ENCODE results near the gene DUSP2. TPM values are rescaled to one million over a fixed set of nuclear protein-coding genes. Genes with fewer than 3 reads are reported as not detected.

The DUSP2 gene
- total RNA-seq, 1 experiment from 2014 or later, result 13.4 TPM

DNA sequence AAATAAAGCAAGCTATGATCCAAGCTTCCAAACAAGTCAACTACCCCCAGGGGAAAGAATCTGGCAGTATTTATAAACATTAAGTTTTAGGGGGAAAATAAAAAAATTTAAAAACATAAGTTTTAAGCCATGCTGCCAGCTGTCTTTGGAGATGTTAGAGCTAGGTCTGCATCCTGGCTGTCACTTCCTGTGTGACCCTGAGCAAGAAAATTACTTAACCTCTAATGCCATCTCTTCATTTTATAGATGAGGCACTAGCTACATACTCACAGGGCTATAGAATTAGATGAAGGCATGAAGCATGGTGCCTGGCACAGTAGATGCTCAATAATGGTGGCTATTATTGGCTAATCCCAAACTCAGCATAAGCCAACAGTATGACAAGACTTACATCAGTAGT is 35.3 kb upstream of the DUSP2 start:
- no peaks in the 10 kb centered on the region for H3K9me3 Mint-ChIP-seq (ENCODE audit: unreplicated experiment)
- H3K4me1 Mint-ChIP-seq (ENCODE audit: low read depth, unreplicated experiment), result peaks cover 7% of the 10 kb centered on the region
- Histone ChIP-seq H3K27me3 (replicated peaks; ENCODE audit: control insufficient read depth, insufficient read depth, low read length) (no peaks in the 10 kb centered on the region), H3K9me3 (no peaks in the 10 kb centered on the region), H3K4me1 (no peaks in the 10 kb centered on the region), H3K4me3 (ENCODE audit: low read depth, low read length) (no peak overlapping the region), H3K36me3 (ENCODE audit: control insufficient read depth, insufficient read depth, low read length) (no peaks in the 10 kb centered on the region)
- no peak overlapping the region for H3K4me3 Mint-ChIP-seq (ENCODE audit: unreplicated experiment)
- BruUV-seq (replicated peaks), result no TSS peak
- H3K27me3 Mint-ChIP-seq (ENCODE audit: insufficient read depth, unreplicated experiment), result no peaks in the 10 kb centered on the region
- H3K27ac Mint-ChIP-seq (ENCODE audit: unreplicated experiment), result no peak overlapping the region
- TF ChIP-seq, protein P1, sequence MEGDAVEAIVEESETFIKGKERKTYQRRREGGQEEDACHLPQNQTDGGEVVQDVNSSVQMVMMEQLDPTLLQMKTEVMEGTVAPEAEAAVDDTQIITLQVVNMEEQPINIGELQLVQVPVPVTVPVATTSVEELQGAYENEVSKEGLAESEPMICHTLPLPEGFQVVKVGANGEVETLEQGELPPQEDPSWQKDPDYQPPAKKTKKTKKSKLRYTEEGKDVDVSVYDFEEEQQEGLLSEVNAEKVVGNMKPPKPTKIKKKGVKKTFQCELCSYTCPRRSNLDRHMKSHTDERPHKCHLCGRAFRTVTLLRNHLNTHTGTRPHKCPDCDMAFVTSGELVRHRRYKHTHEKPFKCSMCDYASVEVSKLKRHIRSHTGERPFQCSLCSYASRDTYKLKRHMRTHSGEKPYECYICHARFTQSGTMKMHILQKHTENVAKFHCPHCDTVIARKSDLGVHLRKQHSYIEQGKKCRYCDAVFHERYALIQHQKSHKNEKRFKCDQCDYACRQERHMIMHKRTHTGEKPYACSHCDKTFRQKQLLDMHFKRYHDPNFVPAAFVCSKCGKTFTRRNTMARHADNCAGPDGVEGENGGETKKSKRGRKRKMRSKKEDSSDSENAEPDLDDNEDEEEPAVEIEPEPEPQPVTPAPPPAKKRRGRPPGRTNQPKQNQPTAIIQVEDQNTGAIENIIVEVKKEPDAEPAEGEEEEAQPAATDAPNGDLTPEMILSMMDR (IDR thresholded peaks at IDR 0.05; ENCODE audit: insufficient read depth in 1 of 2, low read depth in 1 of 2, low read length in 1 of 2, severe bottlenecking in 1 of 2, unreplicated experiment in 1 of 2), result no peak
- CTCF ChIA-PET, result no interaction called here
- intact Hi-C loops (cut with micrococcal nuclease; ENCODE audit: unreplicated experiment), result no loop called here
- no peak for DNase-seq
- peaks cover 32% of the 10 kb centered on the region for H3K36me3 Mint-ChIP-seq (ENCODE audit: insufficient read depth, unreplicated experiment)
- POLR2A ChIA-PET, result no interaction called here

DNA sequence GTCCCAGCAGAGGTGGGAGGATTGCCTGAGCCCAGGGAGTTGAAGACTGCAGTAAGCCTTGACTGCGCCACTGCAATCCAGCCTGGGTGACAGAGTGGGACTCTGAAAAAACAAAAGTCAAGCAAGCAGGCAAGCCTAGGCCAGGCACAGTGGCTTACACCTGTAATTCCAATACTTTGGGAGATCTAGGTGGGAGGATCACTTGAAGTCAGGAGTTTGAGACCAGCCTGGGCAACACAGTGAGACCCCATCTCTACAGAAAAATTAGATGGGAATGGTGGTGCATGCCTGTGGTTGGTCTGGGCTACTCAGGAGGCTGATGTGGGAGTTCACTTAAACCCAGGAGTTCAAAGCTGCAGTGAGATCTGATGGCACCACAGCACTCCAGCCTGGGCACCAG is 34.8 kb upstream of the DUSP2 start:
- no peaks in the 10 kb centered on the region for H3K36me3 ChIP-seq (ENCODE audit: control insufficient read depth, insufficient read depth, low read length)
- H3K36me3 Mint-ChIP-seq (ENCODE audit: insufficient read depth, unreplicated experiment), result peaks cover 27% of the 10 kb centered on the region
- no peaks in the 10 kb centered on the region for H3K4me1 ChIP-seq
- H3K4me1 Mint-ChIP-seq (ENCODE audit: low read depth, unreplicated experiment), result peaks cover 3% of the 10 kb centered on the region
- ChIA-PET POLR2A (no interaction called here), CTCF (no interaction called here)
- no peak overlapping the region for H3K4me3 Mint-ChIP-seq (ENCODE audit: unreplicated experiment)
- intact Hi-C loops (cut with micrococcal nuclease; ENCODE audit: unreplicated experiment), result no loop called here
- no peak overlapping the region for H3K4me3 ChIP-seq (ENCODE audit: low read depth, low read length)
- BruUV-seq (replicated peaks), result no TSS peak
- H3K9me3 Mint-ChIP-seq (ENCODE audit: unreplicated experiment), result no peaks in the 10 kb centered on the region
- H3K27me3 Mint-ChIP-seq (ENCODE audit: insufficient read depth, unreplicated experiment), result no peaks in the 10 kb centered on the region
- H3K9me3 ChIP-seq, result no peaks in the 10 kb centered on the region
- no peak for DNase-seq
- H3K27me3 ChIP-seq (replicated peaks; ENCODE audit: control insufficient read depth, insufficient read depth, low read length), result no peaks in the 10 kb centered on the region
- H3K27ac Mint-ChIP-seq (ENCODE audit: unreplicated experiment), result no peak overlapping the region
- TF ChIP-seq, protein P1 (IDR thresholded peaks at IDR 0.05; ENCODE audit: insufficient read depth in 1 of 2, low read depth in 1 of 2, low read length in 1 of 2, severe bottlenecking in 1 of 2, unreplicated experiment in 1 of 2), result no peak

DNA sequence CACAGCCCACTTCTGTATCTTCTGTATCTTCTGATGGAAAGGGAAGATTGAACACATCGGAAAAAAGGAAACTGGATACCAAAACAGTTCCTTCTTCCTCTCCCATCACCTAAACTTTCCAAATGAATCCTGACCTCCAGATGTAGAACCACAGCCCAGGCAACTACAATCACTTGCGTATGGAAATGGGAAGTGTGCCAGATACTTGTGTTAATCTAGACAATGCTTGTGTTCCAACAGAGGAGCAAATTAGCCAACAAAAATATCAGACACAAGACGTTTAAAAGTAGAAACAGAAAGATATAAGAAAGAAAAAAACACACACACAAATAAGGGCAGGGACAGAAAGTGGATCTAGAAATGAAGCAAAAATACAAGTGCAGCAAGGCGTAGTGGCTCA is 31.4 kb upstream of the DUSP2 start:
- CTCF ChIA-PET, result interaction anchor here (1.4 kb wide), 1 partner anchor 154 kb away, joined by 4 read pairs; no protein-coding TSS in a partner anchor
- no TSS peak for BruUV-seq (replicated peaks)
- no peak overlapping the region for H3K4me3 Mint-ChIP-seq (ENCODE audit: unreplicated experiment)
- H3K4me3 ChIP-seq (ENCODE audit: low read depth, low read length), result no peak overlapping the region
- no peaks in the 10 kb centered on the region for H3K9me3 ChIP-seq
- intact Hi-C loops (cut with micrococcal nuclease; ENCODE audit: unreplicated experiment), result loop anchor here (10.0 kb wide), 1 partner anchor 152 kb away; no protein-coding TSS in a partner anchor
- no peaks in the 10 kb centered on the region for H3K9me3 Mint-ChIP-seq (ENCODE audit: unreplicated experiment)
- H3K27ac Mint-ChIP-seq (ENCODE audit: unreplicated experiment), result no peak overlapping the region
- POLR2A ChIA-PET, result no interaction called here
- no peak for DNase-seq
- H3K36me3 ChIP-seq (ENCODE audit: control insufficient read depth, insufficient read depth, low read length), result no peaks in the 10 kb centered on the region
- no peaks in the 10 kb centered on the region for H3K36me3 Mint-ChIP-seq (ENCODE audit: insufficient read depth, unreplicated experiment)
- H3K27me3 ChIP-seq (replicated peaks; ENCODE audit: control insufficient read depth, insufficient read depth, low read length), result no peaks in the 10 kb centered on the region
- H3K27me3 Mint-ChIP-seq (ENCODE audit: insufficient read depth, unreplicated experiment), result no peaks in the 10 kb centered on the region
- TF ChIP-seq, protein P1 (IDR thresholded peaks at IDR 0.05; ENCODE audit: insufficient read depth in 1 of 2, low read depth in 1 of 2, low read length in 1 of 2, severe bottlenecking in 1 of 2, unreplicated experiment in 1 of 2), result no peak
- no peaks in the 10 kb centered on the region for H3K4me1 ChIP-seq
- no peaks in the 10 kb centered on the region for H3K4me1 Mint-ChIP-seq (ENCODE audit: low read depth, unreplicated experiment)

Data from Caco-2 (cell line).